ENCODE data around the gene DET1.

DET1 gene

GRCh38 chr15:88509964-88510363 is 36.5 kb downstream of the DET1 start:
- DNase-seq, result no peak
- in situ Hi-C loops (cut with HindIII; ENCODE audit: low pct_ligation_motif_present, low pct_unique_long_range_greater_than_20kb, low sequenced_read_pairs), result no loop called here

GRCh38 chr15:88509321-88509720 is 37.2 kb downstream of the DET1 start:
- in situ Hi-C loops (cut with HindIII; ENCODE audit: low pct_ligation_motif_present, low pct_unique_long_range_greater_than_20kb, low sequenced_read_pairs), result no loop called here
- DNase-seq, result no peak

- DNase-seq, result no peak
- in situ Hi-C loops (cut with HindIII; ENCODE audit: low pct_ligation_motif_present, low pct_unique_long_range_greater_than_20kb, low sequenced_read_pairs), result no loop called here
Measured at GRCh38 chr15:88506628-88507027, 39.9 kb downstream of the DET1 start.

GRCh38 chr15:88505721-88506120 is 40.8 kb downstream of the DET1 start:
- no peak for DNase-seq
- in situ Hi-C loops (cut with HindIII; ENCODE audit: low pct_ligation_motif_present, low pct_unique_long_range_greater_than_20kb, low sequenced_read_pairs), result no loop called here

- no peak for DNase-seq
- in situ Hi-C loops (cut with HindIII; ENCODE audit: low pct_ligation_motif_present, low pct_unique_long_range_greater_than_20kb, low sequenced_read_pairs), result no loop called here
Measured at GRCh38 chr15:88504445-88504844, 42.0 kb downstream of the DET1 start.

GRCh38 chr15:88498996-88499395 is 47.5 kb downstream of the DET1 start:
- no peak for DNase-seq
- in situ Hi-C loops (cut with HindIII; ENCODE audit: low pct_ligation_motif_present, low pct_unique_long_range_greater_than_20kb, low sequenced_read_pairs), result no loop called here

GRCh38 chr15:88497109-88497765 is 49.2 kb downstream of the DET1 start:
- no peak for DNase-seq
- in situ Hi-C loops (cut with HindIII; ENCODE audit: low pct_ligation_motif_present, low pct_unique_long_range_greater_than_20kb, low sequenced_read_pairs), result no loop called here

- in situ Hi-C loops (cut with HindIII; ENCODE audit: low pct_ligation_motif_present, low pct_unique_long_range_greater_than_20kb, low sequenced_read_pairs), result no loop called here
- no peak for DNase-seq
Measured at GRCh38 chr15:88493844-88494243, 52.6 kb downstream of the DET1 start.

GRCh38 chr15:88491158-88491557 is 55.3 kb downstream of the DET1 start:
- no peak for DNase-seq

GRCh38 chr15:88490036-88490435 is 56.4 kb downstream of the DET1 start:
- in situ Hi-C loops (cut with HindIII; ENCODE audit: low pct_ligation_motif_present, low pct_unique_long_range_greater_than_20kb, low sequenced_read_pairs), result no loop called here

More at GRCh38 chr15:88491158-88491557, 55.3 kb downstream of the DET1 start:
- in situ Hi-C loops (cut with HindIII; ENCODE audit: low pct_ligation_motif_present, low pct_unique_long_range_greater_than_20kb, low sequenced_read_pairs), result no loop called here

GRCh38 chr15:88489321-88489720 is 57.2 kb downstream of the DET1 start:
- DNase-seq, result no peak
- in situ Hi-C loops (cut with HindIII; ENCODE audit: low pct_ligation_motif_present, low pct_unique_long_range_greater_than_20kb, low sequenced_read_pairs), result no loop called here

More at GRCh38 chr15:88490036-88490435, 56.4 kb downstream of the DET1 start:
- DNase-seq, result no peak

- in situ Hi-C loops (cut with HindIII; ENCODE audit: low pct_ligation_motif_present, low pct_unique_long_range_greater_than_20kb, low sequenced_read_pairs), result no loop called here
- no peak for DNase-seq
Measured at GRCh38 chr15:88487796-88488523, 58.5 kb downstream of the DET1 start.

- no peak for DNase-seq
- in situ Hi-C loops (cut with HindIII; ENCODE audit: low pct_ligation_motif_present, low pct_unique_long_range_greater_than_20kb, low sequenced_read_pairs), result no loop called here
Measured at GRCh38 chr15:88487178-88487795, 59.2 kb downstream of the DET1 start.

- no peak for DNase-seq
- in situ Hi-C loops (cut with HindIII; ENCODE audit: low pct_ligation_motif_present, low pct_unique_long_range_greater_than_20kb, low sequenced_read_pairs), result no loop called here
Measured at GRCh38 chr15:88484682-88485331, 61.7 kb downstream of the DET1 start.

- no peak for DNase-seq
- in situ Hi-C loops (cut with HindIII; ENCODE audit: low pct_ligation_motif_present, low pct_unique_long_range_greater_than_20kb, low sequenced_read_pairs), result no loop called here
Measured at GRCh38 chr15:88482263-88482662, 64.2 kb downstream of the DET1 start.

GRCh38 chr15:88480981-88481380 is 65.5 kb downstream of the DET1 start:
- no peak for DNase-seq
- in situ Hi-C loops (cut with HindIII; ENCODE audit: low pct_ligation_motif_present, low pct_unique_long_range_greater_than_20kb, low sequenced_read_pairs), result no loop called here

GRCh38 chr15:88479169-88479568 is 67.3 kb downstream of the DET1 start:
- no peak for DNase-seq
- in situ Hi-C loops (cut with HindIII; ENCODE audit: low pct_ligation_motif_present, low pct_unique_long_range_greater_than_20kb, low sequenced_read_pairs), result no loop called here

- DNase-seq, result no peak
- in situ Hi-C loops (cut with HindIII; ENCODE audit: low pct_ligation_motif_present, low pct_unique_long_range_greater_than_20kb, low sequenced_read_pairs), result no loop called here
Measured at GRCh38 chr15:88477904-88478303, 68.6 kb downstream of the DET1 start.

- DNase-seq, result no peak
- in situ Hi-C loops (cut with HindIII; ENCODE audit: low pct_ligation_motif_present, low pct_unique_long_range_greater_than_20kb, low sequenced_read_pairs), result no loop called here
Measured at GRCh38 chr15:88477126-88477525, 69.4 kb downstream of the DET1 start.

Data from ACHN (cell line).